ENCODE measurements around the gene ODC1.

DNA sequence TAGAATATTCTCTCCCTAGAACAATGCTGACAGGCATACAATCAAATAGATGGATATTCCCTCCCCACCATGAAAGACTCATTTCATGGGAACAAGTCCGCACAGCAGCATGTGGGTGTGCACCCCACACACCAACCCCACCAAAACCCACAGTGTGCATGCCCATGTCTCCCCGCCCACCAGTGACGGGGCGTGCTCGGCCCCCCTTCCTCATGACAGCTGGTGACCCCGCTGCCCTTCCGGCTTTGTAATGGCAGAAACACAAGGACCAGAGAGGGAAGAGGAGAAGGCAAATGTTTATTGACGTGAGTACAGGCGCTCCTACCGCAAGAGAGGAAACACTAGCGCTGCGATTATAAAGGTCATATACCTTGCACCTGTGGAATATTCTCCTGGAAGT, 30.8 kb upstream of the ODC1 start:
- TF ChIP-seq RCOR1 (IDR thresholded peaks at IDR 0.05; ENCODE audit: low read length) (no peak), MXI1 (IDR thresholded peaks at IDR 0.05; ENCODE audit: low read depth, low read length) (no peak), FOXM1 (IDR thresholded peaks at IDR 0.05; ENCODE audit: low read depth) (no peak)
- TF ChIP-seq, protein P1, sequence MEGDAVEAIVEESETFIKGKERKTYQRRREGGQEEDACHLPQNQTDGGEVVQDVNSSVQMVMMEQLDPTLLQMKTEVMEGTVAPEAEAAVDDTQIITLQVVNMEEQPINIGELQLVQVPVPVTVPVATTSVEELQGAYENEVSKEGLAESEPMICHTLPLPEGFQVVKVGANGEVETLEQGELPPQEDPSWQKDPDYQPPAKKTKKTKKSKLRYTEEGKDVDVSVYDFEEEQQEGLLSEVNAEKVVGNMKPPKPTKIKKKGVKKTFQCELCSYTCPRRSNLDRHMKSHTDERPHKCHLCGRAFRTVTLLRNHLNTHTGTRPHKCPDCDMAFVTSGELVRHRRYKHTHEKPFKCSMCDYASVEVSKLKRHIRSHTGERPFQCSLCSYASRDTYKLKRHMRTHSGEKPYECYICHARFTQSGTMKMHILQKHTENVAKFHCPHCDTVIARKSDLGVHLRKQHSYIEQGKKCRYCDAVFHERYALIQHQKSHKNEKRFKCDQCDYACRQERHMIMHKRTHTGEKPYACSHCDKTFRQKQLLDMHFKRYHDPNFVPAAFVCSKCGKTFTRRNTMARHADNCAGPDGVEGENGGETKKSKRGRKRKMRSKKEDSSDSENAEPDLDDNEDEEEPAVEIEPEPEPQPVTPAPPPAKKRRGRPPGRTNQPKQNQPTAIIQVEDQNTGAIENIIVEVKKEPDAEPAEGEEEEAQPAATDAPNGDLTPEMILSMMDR (IDR thresholded peaks at IDR 0.05) = no peak
- TF ChIP-seq, protein P2, sequence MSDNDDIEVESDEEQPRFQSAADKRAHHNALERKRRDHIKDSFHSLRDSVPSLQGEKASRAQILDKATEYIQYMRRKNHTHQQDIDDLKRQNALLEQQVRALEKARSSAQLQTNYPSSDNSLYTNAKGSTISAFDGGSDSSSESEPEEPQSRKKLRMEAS (IDR thresholded peaks at IDR 0.05; ENCODE audit: low read depth) = no peak
